ENCODE data around the gene RABGAP1L.

DNA sequence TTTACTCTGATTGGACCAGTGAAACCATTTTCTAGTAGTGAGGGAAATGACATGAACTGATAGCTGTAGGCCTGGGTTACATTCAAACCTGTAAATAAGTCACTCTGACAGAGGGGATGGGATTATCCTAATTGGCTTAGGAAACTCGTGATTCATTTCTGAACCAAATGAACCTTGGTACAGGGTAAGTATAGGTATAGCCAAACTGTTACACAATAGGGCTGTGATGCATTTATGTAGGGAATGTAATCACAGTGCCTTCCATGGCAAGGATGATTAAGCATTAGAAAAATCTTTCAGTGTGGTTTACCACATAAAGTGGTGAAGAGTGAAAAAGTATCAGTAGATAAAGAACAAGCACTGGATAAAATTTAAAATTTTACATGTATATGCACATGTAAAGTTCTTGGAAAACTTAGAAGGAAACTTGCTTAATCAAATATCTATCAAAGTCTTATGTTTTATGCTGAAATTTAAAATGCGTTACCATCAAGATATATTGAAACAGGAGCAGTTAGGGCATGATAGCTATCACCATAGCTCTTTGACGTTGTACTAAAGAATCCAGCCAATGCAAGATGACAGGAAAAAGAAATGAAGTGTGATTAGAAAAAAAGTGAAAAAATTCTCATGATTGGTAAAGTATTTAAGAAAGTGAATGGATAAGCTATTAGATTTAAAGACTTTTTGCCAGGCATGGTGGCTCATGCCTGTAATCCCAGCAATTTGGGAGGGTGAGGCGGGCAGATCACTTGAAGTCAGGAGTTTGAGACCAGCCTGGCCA, 63.0 kb downstream of the RABGAP1L start:
- TF ChIP-seq EZH2 (IDR thresholded peaks at IDR 0.05), result no peak
- no peak for TF ChIP-seq FOXP2 (optimal IDR thresholded peaks at IDR 0.05; ENCODE audit: control extremely low read depth, extremely low read length, insufficient read depth)
